ENCODE data around the gene PFDN6.

DNA sequence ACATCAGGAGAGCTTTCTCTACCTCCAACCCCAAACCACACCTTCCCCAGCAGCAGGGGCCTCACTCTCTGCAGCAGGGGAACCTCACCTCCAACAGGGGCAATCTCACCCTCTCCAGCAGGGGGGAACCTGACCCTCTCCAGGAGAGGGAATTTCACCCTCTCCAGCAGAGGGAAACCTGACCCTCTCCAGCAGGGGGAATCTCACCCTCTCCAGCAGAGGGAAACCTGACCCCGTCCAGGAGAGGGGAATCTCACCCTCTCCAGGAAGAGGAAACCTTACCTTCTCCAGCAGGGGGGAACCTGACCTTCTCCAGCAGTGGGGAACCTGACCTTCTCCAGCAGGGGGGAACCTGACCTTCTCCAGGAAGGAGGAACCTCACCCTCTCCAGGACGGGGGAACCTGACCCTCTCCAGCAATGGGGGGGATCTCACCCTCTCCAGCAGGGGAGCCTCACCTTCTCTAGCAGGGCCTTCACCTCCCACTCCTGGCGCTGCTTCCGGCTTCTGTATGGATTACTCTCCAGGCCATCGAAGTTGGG is 9.4 kb upstream of the PFDN6 start:
- TF ChIP-seq, protein P1, sequence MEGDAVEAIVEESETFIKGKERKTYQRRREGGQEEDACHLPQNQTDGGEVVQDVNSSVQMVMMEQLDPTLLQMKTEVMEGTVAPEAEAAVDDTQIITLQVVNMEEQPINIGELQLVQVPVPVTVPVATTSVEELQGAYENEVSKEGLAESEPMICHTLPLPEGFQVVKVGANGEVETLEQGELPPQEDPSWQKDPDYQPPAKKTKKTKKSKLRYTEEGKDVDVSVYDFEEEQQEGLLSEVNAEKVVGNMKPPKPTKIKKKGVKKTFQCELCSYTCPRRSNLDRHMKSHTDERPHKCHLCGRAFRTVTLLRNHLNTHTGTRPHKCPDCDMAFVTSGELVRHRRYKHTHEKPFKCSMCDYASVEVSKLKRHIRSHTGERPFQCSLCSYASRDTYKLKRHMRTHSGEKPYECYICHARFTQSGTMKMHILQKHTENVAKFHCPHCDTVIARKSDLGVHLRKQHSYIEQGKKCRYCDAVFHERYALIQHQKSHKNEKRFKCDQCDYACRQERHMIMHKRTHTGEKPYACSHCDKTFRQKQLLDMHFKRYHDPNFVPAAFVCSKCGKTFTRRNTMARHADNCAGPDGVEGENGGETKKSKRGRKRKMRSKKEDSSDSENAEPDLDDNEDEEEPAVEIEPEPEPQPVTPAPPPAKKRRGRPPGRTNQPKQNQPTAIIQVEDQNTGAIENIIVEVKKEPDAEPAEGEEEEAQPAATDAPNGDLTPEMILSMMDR (conservative IDR thresholded peaks at IDR 0.05; ENCODE audit: low read depth, low read length) = peak; percentile 54
- TF ChIP-seq EZH2 (IDR thresholded peaks at IDR 0.05; ENCODE audit: borderline replicate concordance, low read depth, low read length, poor library complexity, severe bottlenecking) = no peak
